SHP77 treated with DMSO at 0.1 percent for 48 hours (cell line): ENCODE data around the gene BIRC7.

ENCODE experiments used
- DNase-seq: peaks from one replicate; lab custom pipeline; 2025; lab: John Stamatoyannopoulos, UW

Gene BIRC7

DNA sequence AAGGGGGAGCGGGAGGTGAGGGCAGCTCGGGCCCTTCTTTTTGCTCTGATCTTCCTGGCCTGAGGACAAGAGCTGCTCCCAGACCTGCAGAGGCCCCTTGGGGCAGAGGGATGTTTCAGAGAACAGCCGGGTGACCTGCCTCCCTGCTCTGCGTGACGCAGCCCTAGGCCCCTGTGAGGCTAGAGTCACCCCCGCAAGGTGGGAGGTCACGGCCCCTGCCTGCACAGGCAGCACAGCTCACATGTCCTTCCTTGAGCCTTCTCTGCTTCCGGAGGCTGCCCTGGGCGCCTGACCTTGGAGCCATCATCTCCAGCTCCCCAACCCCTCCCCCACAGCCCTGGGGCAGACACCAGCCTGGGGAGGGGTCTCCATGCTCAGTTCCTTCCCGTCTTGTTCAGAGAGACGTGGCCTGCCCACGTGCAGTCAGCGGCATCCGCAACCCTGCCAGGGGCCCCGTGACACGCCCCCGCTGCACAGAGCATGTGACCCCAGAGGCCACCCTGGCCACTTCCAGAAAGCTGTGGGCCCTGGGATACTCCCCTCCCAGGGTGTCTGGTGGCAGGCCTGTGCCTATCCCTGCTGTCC lies at the start of gene BIRC7:
Gene BIRC7, plus strand, starts transcription at position 507 of the 585 bp plus-strand sequence. CDS start 192 bp downstream, outside the sequence.
- no peak for DNase-seq

DNA sequence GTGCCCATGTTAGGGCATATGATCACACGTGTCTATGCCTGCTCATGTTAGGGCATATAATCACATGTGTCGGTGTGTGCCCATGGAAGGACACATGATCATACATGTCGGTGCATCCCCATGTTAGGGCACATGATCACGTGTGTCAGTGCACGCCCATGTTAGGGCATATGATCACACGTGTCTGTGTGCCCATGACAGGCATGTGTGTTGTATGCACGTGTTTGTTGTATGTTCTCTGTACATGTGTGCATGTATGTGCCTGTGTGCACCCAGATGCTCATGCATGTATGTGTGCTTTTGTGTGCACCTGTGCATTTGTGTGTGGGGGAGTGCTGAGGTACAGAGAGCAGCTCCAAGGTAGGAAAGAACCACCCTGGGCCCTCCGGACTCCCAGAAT lies 49.6 kb upstream of the BIRC7 start:
- no peak for DNase-seq

DNA sequence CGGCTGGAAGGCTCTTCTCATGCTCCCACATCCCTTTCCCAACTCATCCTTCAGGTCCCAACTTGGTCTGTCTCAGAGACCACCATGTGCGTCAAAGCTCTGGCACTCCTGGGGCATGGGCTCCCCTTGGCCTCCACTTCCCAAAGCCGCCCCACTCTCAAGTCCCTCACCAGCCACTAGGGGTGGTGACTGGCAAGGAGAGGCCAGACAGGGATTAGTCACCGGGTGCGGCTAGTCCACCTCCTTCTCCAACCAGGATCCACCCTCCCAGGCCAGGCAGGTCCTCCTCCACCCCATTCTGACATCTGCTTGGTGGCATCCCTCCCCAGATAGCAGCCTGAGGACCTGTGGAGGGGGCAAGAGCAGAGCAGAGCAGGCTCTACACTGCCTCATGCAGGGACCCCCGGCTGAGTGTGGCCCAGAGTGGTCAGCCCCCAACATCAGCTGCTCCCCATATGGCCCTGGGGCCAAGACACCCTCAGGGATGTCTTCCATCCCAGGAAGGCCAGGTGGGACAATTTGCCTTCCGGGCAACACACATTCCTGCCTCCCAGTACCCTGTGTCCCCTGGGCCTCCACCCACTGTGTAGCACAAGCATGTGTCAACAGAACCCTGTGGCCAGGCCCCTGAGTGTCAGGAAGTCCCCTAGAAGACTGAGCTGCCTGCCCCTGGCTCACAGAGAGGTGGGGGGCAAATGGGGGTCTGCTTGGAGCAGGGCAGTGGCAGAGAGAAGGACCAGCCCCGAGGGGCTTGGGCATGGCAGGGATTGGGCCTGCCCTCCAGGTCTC lies 49.0 kb upstream of the BIRC7 start:
- no peak for DNase-seq

GRCh38 chr20:63187338-63188158 lies 48.2 kb upstream of the BIRC7 start:
- no peak for DNase-seq

DNA sequence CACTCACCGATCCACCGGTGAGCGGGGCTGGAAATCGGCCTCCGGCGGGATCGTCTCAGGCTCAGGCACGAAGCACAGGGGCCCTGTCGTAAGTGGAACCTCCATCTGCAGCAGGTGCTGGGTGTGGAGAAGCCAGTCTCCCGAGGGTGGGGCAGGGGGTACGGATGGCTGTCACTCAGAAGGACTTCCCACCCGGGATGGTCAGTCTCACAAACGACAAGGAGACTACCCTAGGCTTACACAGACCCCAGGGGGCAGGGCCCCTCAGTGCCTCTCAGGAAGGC lies 47.6 kb upstream of the BIRC7 start:
- no peak for DNase-seq

DNA sequence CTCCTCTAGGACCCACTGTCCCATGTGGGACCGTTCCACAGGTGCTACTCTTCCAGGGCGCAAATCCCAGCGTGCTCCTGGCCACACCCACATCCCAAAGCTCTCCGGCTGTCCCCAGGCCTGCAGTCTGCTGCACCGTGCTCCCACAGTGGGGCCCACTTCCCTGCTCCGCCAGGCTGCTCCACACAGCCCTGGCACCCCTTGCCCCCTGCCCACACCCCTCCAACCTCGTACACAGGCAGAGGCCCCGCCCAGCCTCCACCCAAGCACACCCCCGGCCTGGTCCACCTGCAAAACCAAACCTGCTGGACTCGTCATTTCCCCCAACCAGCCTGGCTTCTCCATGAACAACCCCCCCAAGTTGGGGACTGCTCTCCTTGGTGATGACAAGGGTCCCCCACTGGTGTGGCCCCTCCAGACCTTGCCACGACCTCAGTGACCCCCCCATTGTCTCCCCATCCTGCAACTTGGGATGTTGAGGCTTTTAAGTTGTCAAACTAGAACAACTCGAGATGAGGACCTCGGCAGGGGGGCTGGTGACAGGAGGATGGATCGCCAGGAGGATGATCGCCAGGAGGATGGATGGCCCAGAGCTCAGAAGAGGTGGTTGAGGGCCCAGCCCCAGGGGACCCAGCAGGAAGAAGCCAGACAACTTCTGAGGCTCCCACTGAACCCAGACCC lies 46.9 kb upstream of the BIRC7 start:
- no peak for DNase-seq

GRCh38 chr20:63189322-63189642 lies 46.4 kb upstream of the BIRC7 start:
- no peak for DNase-seq

GRCh38 chr20:63189846-63190559 lies 45.7 kb upstream of the BIRC7 start:
- DNase-seq = no peak

GRCh38 chr20:63190828-63191227 lies 44.9 kb upstream of the BIRC7 start:
- no peak for DNase-seq

DNA sequence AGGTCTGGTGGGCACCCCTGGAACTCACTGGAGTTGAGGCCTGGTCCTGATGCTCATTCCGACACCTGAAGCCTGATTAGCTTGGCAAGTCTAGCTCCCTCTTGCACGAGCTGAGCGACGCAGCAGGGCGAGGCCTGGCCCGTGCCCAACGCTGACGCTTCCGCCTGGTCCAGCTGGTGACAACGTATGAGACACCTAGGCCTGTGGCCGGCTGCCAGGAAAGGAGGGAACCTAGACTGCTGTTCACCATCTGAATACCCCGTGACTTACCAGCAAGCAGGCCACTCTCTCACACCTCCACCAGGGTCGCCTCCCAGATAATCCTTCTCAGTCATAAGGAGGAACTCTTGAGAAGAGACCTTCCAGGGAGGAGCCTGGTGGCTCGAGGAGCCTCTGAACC lies 44.3 kb upstream of the BIRC7 start:
- DNase-seq = peak; percentile 98

- no peak for DNase-seq
Observed at GRCh38 chr20:63192721-63193120, 43.0 kb upstream of the BIRC7 start.

GRCh38 chr20:63194007-63194796 lies 41.5 kb upstream of the BIRC7 start:
- no peak for DNase-seq

- DNase-seq = no peak
Observed at GRCh38 chr20:63194797-63195173, 40.9 kb upstream of the BIRC7 start.

- DNase-seq = no peak
Observed at GRCh38 chr20:63196768-63197470, 38.8 kb upstream of the BIRC7 start.

GRCh38 chr20:63198606-63199005 lies 37.1 kb upstream of the BIRC7 start:
- DNase-seq = no peak

GRCh38 chr20:63202021-63202420 lies 33.7 kb upstream of the BIRC7 start:
- DNase-seq = no peak

DNA sequence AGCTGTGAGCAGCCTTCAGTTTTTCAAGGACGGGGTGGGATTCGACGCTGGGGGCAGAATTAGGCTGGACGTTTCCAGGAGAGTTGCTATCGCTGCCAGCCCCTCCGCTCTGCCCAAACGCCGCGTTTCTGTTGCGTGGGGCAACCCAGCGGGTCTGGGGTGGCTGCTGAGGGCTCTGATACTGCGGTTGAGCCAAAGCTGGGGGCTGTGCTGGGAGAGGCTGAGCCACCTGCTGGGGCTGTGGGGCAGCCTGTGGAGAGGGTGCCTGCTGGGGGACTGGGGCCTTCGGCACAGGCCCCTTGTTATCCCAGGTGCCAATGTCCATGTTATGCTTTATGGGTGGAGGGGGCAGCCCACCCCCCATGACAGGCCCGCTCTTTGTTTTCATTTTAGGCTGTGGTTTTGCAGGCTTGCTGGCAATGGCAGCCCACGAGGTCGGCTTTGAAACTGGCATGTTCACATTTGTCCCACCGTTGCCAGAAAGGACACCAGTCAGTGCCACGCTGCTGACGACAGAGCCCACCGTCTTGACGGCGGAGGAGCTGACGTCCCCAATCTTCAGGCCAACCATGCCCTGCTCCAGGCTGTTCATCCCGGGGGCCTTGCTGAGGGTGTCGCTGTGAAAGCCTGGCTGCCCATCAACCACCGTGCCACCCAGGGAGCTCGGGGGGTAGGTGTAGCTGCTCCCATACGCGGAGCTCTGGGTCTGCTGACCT lies 32.7 kb upstream of the BIRC7 start:
- DNase-seq = no peak

- no peak for DNase-seq
Observed at GRCh38 chr20:63204362-63204761, 31.3 kb upstream of the BIRC7 start.

- no peak for DNase-seq
Observed at GRCh38 chr20:63205896-63206295, 29.8 kb upstream of the BIRC7 start.

GRCh38 chr20:63206878-63207277 lies 28.8 kb upstream of the BIRC7 start:
- DNase-seq = no peak
